WTC11 (cell line): ENCODE data around the gene SMYD3.

Experiments used
- ATF2 ChIP-seq: sonication (generic); formaldehyde crosslinking; IDR thresholded peaks from 2 replicates; pipeline ENCODE4 v1.8.1; 2022; ENCODE audit warnings: low read depth, missing genetic modification reagents, borderline replicate concordance
- CTCF ChIP-seq: fragments of 200-600 bp; IDR thresholded peaks from 2 replicates; pipeline ENCODE4 v1.8.0; 2022; ENCODE audit warnings: antibody characterized with exemption
- E2F1 ChIP-seq: sonication (generic); formaldehyde crosslinking; IDR thresholded peaks from 2 replicates; pipeline ENCODE4 v1.8.0; 2022; ENCODE audit warnings: mild to moderate bottlenecking, missing genetic modification reagents
- MAX ChIP-seq: sonication (generic); formaldehyde crosslinking; IDR thresholded peaks from 2 replicates; pipeline ENCODE4 v1.8.0; 2022; ENCODE audit warnings: mild to moderate bottlenecking, missing genetic modification reagents
- PREB ChIP-seq: sonication (generic); formaldehyde crosslinking; IDR thresholded peaks from 2 replicates; pipeline ENCODE4 v1.8.1; 2022; ENCODE audit warnings: mild to moderate bottlenecking, missing genetic modification reagents, moderate library complexity, borderline replicate concordance
- RORB ChIP-seq: fragments of 250-450 bp; sonication (Bioruptor Pico); IDR thresholded peaks from 2 replicates; pipeline ENCODE4 v1.9.0; 2021; ENCODE audit warnings: mild to moderate bottlenecking
- TCF7 ChIP-seq: sonication (generic); formaldehyde crosslinking; IDR thresholded peaks from 2 replicates; pipeline ENCODE4 v1.8.0; 2022; ENCODE audit warnings: mild to moderate bottlenecking, low read depth, missing genetic modification reagents, moderate library complexity
- USF2 ChIP-seq: sonication (generic); formaldehyde crosslinking; IDR thresholded peaks from 2 replicates; pipeline ENCODE4 v1.8.1; 2023; ENCODE audit warnings: mild to moderate bottlenecking, missing genetic modification reagents, moderate library complexity
- ZNF396 ChIP-seq: fragments of 250-450 bp; sonication (Bioruptor Pico); IDR thresholded peaks from 2 replicates; pipeline ENCODE4 v1.8.0; 2021; ENCODE audit warnings: mild to moderate bottlenecking, moderate library complexity, borderline replicate concordance
- ZNF512 ChIP-seq: sonication (generic); formaldehyde crosslinking; IDR thresholded peaks from 2 replicates; pipeline ENCODE4 v1.8.1; 2022; ENCODE audit warnings: missing genetic modification reagents, borderline replicate concordance

GRCh38 chr1:246198115-246198816 is 308.8 kb downstream of the SMYD3 start:
- no peak for TF ChIP-seq CTCF
- TF ChIP-seq MAX, result no peak
- no peak for TF ChIP-seq PREB (CRISPR knock-in tag)
- no peak for TF ChIP-seq ZNF512 (CRISPR knock-in tag)
- TF ChIP-seq ATF2, result no peak
- TF ChIP-seq RORB (CRISPR knock-in tag), result no peak
- no peak for TF ChIP-seq TCF7
- no peak for TF ChIP-seq ZNF396 (CRISPR knock-in tag)
- no peak for TF ChIP-seq USF2 (CRISPR knock-in tag)
- no peak for TF ChIP-seq E2F1 (CRISPR knock-in tag)
